ENCODE measurements around the gene P3H2. TPM values are rescaled to one million over a fixed set of nuclear protein-coding genes. Genes with fewer than 3 reads are reported as not detected.

P3H2 gene
- total RNA-seq, 1 experiment from 2014 or later = 0.76 TPM

DNA sequence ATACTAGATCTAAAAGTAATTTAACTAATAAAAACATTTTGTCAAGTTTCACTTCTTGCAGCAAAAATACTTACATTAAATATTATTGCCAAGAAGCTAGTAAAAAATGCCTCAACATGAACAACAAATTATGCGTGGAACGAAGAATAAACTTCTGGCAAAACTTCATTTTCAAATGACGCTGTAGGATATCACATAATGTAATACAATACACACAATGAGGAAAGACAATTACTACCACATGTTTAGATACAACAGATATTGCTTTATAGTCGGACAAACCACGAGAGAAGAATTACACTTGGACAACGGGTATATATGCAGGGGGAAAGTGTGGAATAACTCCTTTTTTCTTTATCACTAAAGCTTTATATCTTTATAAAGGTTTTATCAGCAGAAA is 21.6 kb downstream of the P3H2 start:
- no peaks in the 10 kb centered on the region for H4K20me1 ChIP-seq (ENCODE audit: insufficient read depth)
- no peaks in the 10 kb centered on the region for H3K4me1 ChIP-seq (ENCODE audit: control insufficient read depth in 1 of 2, insufficient read depth in 2 of 2, low read length in 2 of 2)
- no peak overlapping the region for H3K9ac ChIP-seq (ENCODE audit: low read length)
- BruUV-seq (replicated peaks) = no TSS peak
- H3K79me2 ChIP-seq (ENCODE audit: insufficient read depth, low read length) = no peaks in the 10 kb centered on the region
- ATAC-seq (no peak), DNase-seq (ENCODE audit: low read depth, low spot score) (no peak)
- no peaks in the 10 kb centered on the region for H3K9me3 ChIP-seq (ENCODE audit: control insufficient read depth in 1 of 2, insufficient read depth in 1 of 2, low read depth in 1 of 2, low read length in 2 of 2)
- H3K4me3 ChIP-seq (replicated peaks in 1 of 2; ENCODE audit: low read depth in 1 of 2, low read length in 2 of 2) = no peak overlapping the region
- no peak overlapping the region for H2AFZ ChIP-seq (ENCODE audit: low read depth, low read length, poor library complexity, severe bottlenecking)
- intact Hi-C loops (cut with micrococcal nuclease) = no loop called here
- POLR2A ChIA-PET = no interaction called here
- RAD21 ChIA-PET (ENCODE audit: low non-redundant PET in 1 of 2, low total read pairs in 2 of 2, uncharacterized antibody in 2 of 2, unreplicated experiment in 2 of 2) = no interaction called here
- no peaks in the 10 kb centered on the region for H3K36me3 ChIP-seq (ENCODE audit: control insufficient read depth in 1 of 2, insufficient read depth in 2 of 2, low read length in 2 of 2)
- TF ChIP-seq ZNF274 (IDR thresholded peaks at IDR 0.05; ENCODE audit: low read depth, low read length) (no peak), RAD21 (IDR thresholded peaks at IDR 0.05; ENCODE audit: low read depth) (no peak), ELF1 (IDR thresholded peaks at IDR 0.05; ENCODE audit: borderline replicate concordance, low read depth) (no peak), POLR2A (IDR thresholded peaks at IDR 0.05; ENCODE audit: borderline replicate concordance, extremely low read depth, insufficient read depth, insufficient read length) (no peak), YY1 (IDR thresholded peaks at IDR 0.05; ENCODE audit: extremely low read depth, insufficient replicate concordance, low read depth, low read length) (no peak), CBX3 (IDR thresholded peaks at IDR 0.05; ENCODE audit: low read depth) (no peak), JUND (IDR thresholded peaks at IDR 0.05) (no peak), ZFX (IDR thresholded peaks at IDR 0.05) (no peak), TCF7L2 (IDR thresholded peaks at IDR 0.05; ENCODE audit: borderline replicate concordance, extremely low read depth, insufficient read depth, insufficient read length) (no peak), EZH2 (IDR thresholded peaks at IDR 0.05) (no peak), SRF (IDR thresholded peaks at IDR 0.05; ENCODE audit: low read depth) (no peak)
- TF ChIP-seq, protein P1, sequence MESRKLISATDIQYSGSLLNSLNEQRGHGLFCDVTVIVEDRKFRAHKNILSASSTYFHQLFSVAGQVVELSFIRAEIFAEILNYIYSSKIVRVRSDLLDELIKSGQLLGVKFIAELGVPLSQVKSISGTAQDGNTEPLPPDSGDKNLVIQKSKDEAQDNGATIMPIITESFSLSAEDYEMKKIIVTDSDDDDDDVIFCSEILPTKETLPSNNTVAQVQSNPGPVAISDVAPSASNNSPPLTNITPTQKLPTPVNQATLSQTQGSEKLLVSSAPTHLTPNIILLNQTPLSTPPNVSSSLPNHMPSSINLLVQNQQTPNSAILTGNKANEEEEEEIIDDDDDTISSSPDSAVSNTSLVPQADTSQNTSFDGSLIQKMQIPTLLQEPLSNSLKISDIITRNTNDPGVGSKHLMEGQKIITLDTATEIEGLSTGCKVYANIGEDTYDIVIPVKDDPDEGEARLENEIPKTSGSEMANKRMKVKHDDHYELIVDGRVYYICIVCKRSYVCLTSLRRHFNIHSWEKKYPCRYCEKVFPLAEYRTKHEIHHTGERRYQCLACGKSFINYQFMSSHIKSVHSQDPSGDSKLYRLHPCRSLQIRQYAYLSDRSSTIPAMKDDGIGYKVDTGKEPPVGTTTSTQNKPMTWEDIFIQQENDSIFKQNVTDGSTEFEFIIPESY (IDR thresholded peaks at IDR 0.05; ENCODE audit: extremely low read depth, insufficient replicate concordance, low read length) = no peak
- TF ChIP-seq, protein P2, sequence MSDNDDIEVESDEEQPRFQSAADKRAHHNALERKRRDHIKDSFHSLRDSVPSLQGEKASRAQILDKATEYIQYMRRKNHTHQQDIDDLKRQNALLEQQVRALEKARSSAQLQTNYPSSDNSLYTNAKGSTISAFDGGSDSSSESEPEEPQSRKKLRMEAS (IDR thresholded peaks at IDR 0.05) = no peak
- TF ChIP-seq, protein P3, sequence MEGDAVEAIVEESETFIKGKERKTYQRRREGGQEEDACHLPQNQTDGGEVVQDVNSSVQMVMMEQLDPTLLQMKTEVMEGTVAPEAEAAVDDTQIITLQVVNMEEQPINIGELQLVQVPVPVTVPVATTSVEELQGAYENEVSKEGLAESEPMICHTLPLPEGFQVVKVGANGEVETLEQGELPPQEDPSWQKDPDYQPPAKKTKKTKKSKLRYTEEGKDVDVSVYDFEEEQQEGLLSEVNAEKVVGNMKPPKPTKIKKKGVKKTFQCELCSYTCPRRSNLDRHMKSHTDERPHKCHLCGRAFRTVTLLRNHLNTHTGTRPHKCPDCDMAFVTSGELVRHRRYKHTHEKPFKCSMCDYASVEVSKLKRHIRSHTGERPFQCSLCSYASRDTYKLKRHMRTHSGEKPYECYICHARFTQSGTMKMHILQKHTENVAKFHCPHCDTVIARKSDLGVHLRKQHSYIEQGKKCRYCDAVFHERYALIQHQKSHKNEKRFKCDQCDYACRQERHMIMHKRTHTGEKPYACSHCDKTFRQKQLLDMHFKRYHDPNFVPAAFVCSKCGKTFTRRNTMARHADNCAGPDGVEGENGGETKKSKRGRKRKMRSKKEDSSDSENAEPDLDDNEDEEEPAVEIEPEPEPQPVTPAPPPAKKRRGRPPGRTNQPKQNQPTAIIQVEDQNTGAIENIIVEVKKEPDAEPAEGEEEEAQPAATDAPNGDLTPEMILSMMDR (IDR thresholded peaks at IDR 0.05 in 2 of 3, conservative IDR thresholded peaks at IDR 0.05 in 1 of 3; ENCODE audit: borderline replicate concordance in 1 of 3, insufficient read depth in 1 of 3, low read depth in 2 of 3, low read length in 2 of 3) = no peak
- TF ChIP-seq, protein P4, sequence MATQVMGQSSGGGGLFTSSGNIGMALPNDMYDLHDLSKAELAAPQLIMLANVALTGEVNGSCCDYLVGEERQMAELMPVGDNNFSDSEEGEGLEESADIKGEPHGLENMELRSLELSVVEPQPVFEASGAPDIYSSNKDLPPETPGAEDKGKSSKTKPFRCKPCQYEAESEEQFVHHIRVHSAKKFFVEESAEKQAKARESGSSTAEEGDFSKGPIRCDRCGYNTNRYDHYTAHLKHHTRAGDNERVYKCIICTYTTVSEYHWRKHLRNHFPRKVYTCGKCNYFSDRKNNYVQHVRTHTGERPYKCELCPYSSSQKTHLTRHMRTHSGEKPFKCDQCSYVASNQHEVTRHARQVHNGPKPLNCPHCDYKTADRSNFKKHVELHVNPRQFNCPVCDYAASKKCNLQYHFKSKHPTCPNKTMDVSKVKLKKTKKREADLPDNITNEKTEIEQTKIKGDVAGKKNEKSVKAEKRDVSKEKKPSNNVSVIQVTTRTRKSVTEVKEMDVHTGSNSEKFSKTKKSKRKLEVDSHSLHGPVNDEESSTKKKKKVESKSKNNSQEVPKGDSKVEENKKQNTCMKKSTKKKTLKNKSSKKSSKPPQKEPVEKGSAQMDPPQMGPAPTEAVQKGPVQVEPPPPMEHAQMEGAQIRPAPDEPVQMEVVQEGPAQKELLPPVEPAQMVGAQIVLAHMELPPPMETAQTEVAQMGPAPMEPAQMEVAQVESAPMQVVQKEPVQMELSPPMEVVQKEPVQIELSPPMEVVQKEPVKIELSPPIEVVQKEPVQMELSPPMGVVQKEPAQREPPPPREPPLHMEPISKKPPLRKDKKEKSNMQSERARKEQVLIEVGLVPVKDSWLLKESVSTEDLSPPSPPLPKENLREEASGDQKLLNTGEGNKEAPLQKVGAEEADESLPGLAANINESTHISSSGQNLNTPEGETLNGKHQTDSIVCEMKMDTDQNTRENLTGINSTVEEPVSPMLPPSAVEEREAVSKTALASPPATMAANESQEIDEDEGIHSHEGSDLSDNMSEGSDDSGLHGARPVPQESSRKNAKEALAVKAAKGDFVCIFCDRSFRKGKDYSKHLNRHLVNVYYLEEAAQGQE (IDR thresholded peaks at IDR 0.05; ENCODE audit: low read depth) = no peak
- no peak overlapping the region for H3K4me2 ChIP-seq (ENCODE audit: low read length)
- H3K9me2 ChIP-seq (ENCODE audit: insufficient read depth) = no peaks in the 10 kb centered on the region
- CTCF ChIA-PET = no interaction called here
- no peaks in the 10 kb centered on the region for H3K27me3 ChIP-seq (ENCODE audit: insufficient read depth, low read length)
- no peak overlapping the region for H3K27ac ChIP-seq (ENCODE audit: low read depth, low read length)

Data from HCT116 (cell line).